Measurements from ENCODE around the gene SLC10A7.

Gene SLC10A7

GRCh38 chr4:146256328-146256727, 265.4 kb downstream of the SLC10A7 start:
- no peak for DNase-seq (ENCODE audit: low spot score)

- DNase-seq (ENCODE audit: low spot score): no peak
These were observed 265.9 kb downstream of the SLC10A7 start for GRCh38 chr4:146255874-146256273.

- no peak for DNase-seq (ENCODE audit: low spot score)
These were observed 266.3 kb downstream of the SLC10A7 start for GRCh38 chr4:146255463-146255862.

- DNase-seq (ENCODE audit: low spot score): no peak
These were observed 268.6 kb downstream of the SLC10A7 start for GRCh38 chr4:146252969-146253611.

- DNase-seq (ENCODE audit: low spot score): no peak
These were observed 274.4 kb downstream of the SLC10A7 start for GRCh38 chr4:146247356-146247755.

GRCh38 chr4:146246381-146246780, 275.4 kb downstream of the SLC10A7 start:
- DNase-seq (ENCODE audit: low spot score): no peak

GRCh38 chr4:146245850-146246249, 275.9 kb downstream of the SLC10A7 start:
- no peak for DNase-seq (ENCODE audit: low spot score)

GRCh38 chr4:146245246-146245645, 276.5 kb downstream of the SLC10A7 start:
- DNase-seq (ENCODE audit: low spot score): no peak

GRCh38 chr4:146244496-146244895, 277.2 kb downstream of the SLC10A7 start:
- DNase-seq (ENCODE audit: low spot score): no peak

GRCh38 chr4:146243883-146244277, 277.9 kb downstream of the SLC10A7 start:
- DNase-seq (ENCODE audit: low spot score): no peak

- no peak for DNase-seq (ENCODE audit: low spot score)
These were observed 278.4 kb downstream of the SLC10A7 start for GRCh38 chr4:146243141-146243882.

- no peak for DNase-seq (ENCODE audit: low spot score)
These were observed 283.6 kb downstream of the SLC10A7 start for GRCh38 chr4:146238107-146238506.

- no peak for DNase-seq (ENCODE audit: low spot score)
These were observed 284.6 kb downstream of the SLC10A7 start for GRCh38 chr4:146237092-146237491.

GRCh38 chr4:146236216-146236615, 285.5 kb downstream of the SLC10A7 start:
- no peak for DNase-seq (ENCODE audit: low spot score)

GRCh38 chr4:146235654-146236177, 286.0 kb downstream of the SLC10A7 start:
- DNase-seq (ENCODE audit: low spot score): no peak

- no peak for DNase-seq (ENCODE audit: low spot score)
These were observed 289.5 kb downstream of the SLC10A7 start for GRCh38 chr4:146232131-146232722.

GRCh38 chr4:146229406-146229805, 292.3 kb downstream of the SLC10A7 start:
- DNase-seq (ENCODE audit: low spot score): no peak

GRCh38 chr4:146224326-146224966, 297.3 kb downstream of the SLC10A7 start:
- peak; percentile 53 for DNase-seq (ENCODE audit: low spot score)

GRCh38 chr4:146222313-146222712, 299.4 kb downstream of the SLC10A7 start:
- no peak for DNase-seq (ENCODE audit: low spot score)

- DNase-seq (ENCODE audit: low spot score): no peak
These were observed 307.5 kb downstream of the SLC10A7 start, which contains the start of gene REELD1 for GRCh38 chr4:146214238-146214637. Gene REELD1, plus strand, starts transcription at chr4:146214538. Its CDS starts 2,415 bp downstream, at chr4:146216953.

- no peak for DNase-seq (ENCODE audit: low spot score)
These were observed 309.0 kb downstream of the SLC10A7 start for GRCh38 chr4:146212781-146213180.

- no peak for DNase-seq (ENCODE audit: low spot score)
These were observed 310.3 kb downstream of the SLC10A7 start for GRCh38 chr4:146211440-146211839.

All from pons (tissue), 1 donor.